Activated gamma-delta T cell treated with Interleukin-2 at 50 U/mL for 16 hours (primary cell): ENCODE measurements around the gene ADAM19.

Experiments
- DNase-seq: peaks from one replicate; pipeline ENCODE4 v3.0.0-alpha.2; 2020

The ADAM19 gene

GRCh38 chr5:157541447-157542118 lies 34.0 kb downstream of the ADAM19 start:
- DNase-seq = no peak

DNA sequence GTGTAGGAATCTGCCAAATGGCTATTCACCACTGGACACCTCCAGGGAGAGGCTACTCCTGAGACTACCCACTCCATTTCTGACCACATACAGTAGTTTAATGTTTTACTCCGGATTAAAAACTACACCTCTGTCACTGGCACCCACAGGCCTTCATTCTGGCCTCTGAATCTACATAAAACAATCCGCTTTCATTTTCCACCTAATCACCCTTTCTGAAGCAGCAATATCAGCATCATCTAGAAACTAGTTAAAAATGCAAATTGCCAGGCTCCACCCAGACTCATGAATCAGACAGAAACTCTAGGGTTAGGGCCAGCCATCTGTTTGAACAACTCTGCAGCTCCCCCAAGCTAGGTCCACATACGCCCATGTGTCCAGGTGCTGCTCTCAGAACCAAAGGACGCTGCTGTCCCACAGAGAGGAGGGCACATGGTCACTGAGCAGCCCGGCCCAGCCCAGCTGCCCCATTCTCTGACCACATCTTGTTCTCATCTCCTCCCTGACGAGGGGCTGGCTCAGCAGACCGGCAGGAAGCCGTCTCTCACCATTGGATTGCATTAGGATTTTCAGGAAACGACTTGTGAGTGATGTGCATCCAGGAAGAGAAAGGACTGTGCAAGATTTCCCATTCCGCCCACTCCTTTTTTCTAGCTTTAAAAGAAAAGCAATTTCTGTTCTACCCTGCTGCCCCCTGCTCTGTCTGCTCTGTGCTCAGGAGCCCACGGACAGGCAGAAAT lies 34.7 kb downstream of the ADAM19 start:
- DNase-seq = no peak

DNA sequence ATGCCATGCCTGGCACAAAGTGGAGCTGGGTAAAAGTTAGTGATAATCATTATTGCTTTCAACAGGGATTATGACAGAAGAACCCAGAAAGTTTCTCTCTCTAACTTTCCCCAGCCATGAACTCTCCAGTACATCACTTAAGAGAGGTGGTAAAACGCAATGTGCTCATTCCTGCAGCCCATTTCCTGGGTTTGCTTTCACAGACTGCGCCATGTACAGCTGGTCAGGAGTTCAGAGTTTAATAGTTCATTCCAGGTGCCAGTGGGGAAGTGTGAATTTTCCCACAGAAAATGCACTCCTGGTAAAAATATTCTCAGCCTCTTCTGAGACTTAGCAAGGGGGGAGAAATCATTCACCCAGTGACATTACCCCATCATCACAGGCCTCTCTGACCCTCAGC lies 35.5 kb downstream of the ADAM19 start:
- DNase-seq = no peak

DNA sequence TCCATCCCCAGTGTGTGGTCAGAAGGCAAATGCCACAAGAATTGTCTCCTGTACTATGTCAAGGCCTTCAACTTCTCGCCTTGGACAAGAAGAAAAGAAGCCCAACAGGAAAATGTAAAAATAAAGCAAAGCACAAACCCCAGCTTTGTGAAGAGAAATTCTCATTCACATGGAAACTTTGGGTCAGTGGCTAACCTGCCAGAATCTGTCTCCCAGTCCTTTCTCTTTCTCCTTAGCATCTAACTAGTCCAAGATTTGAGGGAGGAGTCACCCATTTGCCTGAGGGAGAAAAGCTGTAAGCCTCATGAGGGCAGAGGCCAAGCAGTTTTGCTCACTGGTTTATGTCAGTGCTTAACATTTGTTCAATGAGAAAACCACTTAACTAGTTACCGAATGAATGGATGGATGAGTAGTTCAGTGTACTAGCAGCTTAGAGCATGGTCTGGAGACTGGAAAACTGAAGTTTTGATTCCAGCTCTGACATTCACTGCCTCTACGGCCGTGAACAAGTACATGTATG lies 36.0 kb downstream of the ADAM19 start:
- DNase-seq = no peak

GRCh38 chr5:157538311-157538710 lies 37.3 kb downstream of the ADAM19 start:
- no peak for DNase-seq

- no peak for DNase-seq
These were observed 40.3 kb downstream of the ADAM19 start for GRCh38 chr5:157535042-157535865.

DNA sequence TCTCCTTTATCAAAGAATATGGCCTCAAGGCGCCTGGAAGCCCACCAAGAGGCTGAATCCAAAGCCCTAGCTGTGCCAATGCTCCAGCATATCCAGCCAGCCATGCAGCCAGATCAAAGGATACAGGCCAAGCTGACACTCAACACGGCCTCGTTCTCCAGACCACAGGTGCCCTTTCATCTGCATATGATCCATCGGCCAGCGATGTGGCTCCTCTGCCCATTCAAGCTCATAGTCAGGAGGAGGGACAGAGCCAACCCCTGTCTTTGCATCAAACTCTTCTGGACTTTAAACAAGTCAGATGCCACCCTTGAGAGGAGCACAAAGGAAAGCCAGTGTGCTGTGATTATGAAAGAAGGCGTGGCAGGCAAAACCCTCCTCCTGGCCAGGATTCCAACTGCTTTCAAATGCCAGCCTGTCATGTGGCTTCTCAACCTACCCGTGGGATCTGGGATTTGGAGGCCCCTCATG lies 42.5 kb downstream of the ADAM19 start:
- DNase-seq = no peak

DNA sequence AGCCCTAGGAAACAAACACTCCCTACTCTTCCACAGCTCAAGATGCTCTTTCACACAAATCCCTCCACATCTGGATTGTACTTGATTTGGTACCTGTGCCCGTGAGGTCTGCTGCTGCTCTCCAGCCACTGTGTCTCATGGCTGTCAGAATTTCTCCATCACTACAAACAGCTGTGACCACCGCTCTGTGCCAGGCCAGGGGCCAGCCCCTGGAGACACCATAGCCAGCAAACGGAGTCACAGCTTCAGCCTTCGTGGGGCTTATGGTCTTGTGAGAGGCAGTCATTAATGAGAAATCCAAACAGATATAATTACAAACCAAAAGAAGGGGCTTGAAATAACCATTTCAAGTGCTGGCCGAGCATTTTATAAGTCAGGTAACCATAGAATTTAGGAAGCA lies 43.6 kb downstream of the ADAM19 start:
- DNase-seq = no peak

GRCh38 chr5:157530226-157530972 lies 45.2 kb downstream of the ADAM19 start:
- no peak for DNase-seq

DNA sequence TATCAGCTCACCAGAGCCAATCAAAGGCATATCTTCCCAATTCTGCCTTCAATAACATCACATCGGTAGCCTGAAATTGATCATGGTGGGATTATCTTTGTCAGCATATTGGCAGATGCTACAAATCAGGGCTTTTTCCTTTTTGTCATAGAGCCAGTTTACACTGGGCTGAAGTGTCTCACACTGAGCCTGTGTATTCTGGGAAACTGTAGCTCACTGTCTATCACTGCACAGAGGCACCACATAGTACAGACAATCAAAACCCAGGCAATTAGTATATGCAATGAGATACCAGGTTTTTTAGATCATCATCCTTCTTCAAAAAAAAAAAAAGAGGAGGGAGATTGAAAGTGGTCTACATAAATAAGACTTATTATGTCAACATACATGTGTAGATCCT lies 46.6 kb downstream of the ADAM19 start:
- no peak for DNase-seq

DNA sequence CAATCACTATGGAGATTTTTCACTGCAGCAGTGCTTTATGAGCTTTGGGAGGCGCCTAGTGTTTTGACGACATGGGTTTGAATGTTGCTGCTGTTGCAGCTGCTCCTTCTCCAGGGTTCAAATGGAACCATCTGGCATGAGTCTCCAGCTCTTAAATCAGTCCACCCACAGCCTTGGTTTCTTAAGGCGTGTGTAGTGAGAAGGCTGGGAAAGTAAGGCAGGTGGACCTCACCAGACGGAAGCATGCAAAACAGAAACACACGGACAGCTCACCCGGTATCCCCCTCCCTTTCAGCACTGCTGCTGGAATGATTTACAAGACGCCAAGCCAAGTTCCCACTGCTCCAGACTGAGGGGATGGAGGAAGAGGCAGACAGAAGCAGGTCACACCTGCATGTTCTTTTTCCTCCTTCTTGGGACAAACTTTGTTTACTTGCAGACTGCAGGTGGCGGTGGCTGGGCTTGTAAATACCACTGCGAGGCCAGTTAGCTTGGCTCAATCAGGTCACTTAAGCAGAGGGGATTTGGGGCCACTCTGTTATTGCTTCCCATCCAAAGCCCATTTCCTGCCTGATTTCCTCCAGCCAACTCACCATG lies 47.4 kb downstream of the ADAM19 start:
- DNase-seq = no peak

DNA sequence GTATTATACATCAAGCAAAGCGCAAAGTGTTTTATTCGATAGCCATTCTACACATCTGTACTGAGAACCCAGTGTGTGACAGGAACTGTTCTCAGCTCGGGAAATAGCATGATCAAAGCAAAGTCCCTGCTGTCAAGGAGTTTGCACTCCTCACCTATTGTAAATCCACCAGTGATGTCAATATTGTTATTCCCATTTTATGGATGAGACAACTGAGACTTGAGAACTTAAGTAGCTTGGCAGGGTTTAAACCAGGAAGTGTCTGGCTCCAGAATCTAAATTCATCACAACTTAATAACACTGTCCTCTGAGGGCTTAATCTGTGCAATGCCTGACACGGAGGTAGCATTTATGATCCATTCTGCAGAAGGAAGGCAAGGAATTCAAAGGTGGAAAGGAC lies 50.7 kb downstream of the ADAM19 start:
- DNase-seq = no peak

DNA sequence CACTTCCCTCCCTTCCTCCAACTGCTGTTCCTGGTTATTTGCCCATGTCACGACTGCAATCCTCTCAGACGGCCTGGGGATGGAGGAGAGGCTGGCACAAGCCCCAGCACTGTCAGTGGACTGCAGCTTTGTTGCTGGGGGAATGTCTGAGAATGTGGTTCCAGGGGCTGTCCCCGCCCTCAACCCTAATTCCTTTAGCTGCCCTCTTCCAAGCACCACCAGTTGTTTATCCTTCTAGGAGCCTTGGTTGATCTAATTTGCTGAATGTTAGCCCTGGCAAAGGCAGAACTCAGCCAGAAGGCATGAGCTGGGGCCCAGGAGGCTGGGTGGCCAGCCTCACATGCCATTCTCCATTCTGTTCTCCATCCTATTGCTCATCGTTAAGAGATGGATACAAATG lies 51.6 kb downstream of the ADAM19 start:
- no peak for DNase-seq

- DNase-seq = no peak
These were observed 53.9 kb downstream of the ADAM19 start for GRCh38 chr5:157521704-157522029.

DNA sequence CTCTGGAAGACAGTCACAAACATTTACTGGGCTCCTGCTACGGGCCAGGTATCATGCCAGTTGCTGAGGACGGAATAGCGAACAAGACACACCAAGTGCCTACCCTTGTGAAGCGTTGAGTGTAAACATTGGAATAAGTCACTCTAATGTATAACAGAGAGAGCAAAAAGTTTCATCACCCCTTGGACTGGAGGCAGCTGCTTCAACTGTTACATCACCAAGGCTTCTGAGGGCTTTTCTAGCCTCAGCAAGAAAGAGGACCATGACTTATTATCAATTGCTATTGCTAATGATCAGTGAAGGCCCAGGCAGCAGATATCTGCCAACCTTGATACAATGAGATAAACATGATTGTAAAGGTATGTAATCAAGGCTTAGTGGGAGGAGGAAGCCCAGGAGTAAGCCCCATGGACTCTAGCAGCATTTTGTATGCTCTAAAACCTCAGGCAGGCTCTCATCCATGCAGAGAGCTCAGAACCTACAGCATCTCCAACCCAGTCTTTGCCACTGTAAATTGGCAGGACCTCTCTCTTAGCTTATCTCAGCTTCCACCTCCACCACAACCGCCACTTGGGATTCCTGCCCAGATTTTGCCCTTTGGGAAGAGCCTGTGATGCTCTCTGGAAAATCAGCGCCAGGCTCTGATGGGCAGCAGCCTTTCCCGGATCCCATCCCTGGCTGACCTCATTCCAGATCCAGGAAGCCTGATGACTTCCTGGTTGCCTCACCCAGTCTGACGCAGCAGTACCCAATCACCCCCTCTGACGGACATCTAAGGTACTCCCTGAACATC lies 54.5 kb downstream of the ADAM19 start:
- DNase-seq = no peak

GRCh38 chr5:157519579-157520253 lies 55.9 kb downstream of the ADAM19 start:
- no peak for DNase-seq

- DNase-seq = no peak
These were observed 56.6 kb downstream of the ADAM19 start for GRCh38 chr5:157518963-157519362.

- no peak for DNase-seq
These were observed 58.8 kb downstream of the ADAM19 start for GRCh38 chr5:157516626-157517325.

DNA sequence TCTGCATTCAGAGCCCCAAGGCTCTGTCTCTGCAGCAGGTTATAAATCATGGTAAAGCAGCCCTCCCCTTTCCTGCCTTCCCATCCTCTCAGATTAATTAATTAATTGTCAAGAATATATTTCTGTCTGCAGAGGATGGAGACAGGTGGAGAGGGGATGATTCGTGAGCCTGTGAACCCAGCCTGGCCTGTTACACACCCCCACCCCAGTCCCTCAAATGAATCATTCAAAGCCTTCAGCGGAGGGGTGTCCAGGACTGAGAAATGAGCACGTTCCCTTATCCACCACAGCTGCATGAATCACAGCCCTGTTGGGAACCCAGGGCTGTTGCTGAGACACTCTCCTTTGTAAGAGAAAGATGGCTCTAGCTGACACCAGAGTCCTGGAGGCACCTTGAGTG lies 59.6 kb downstream of the ADAM19 start:
- no peak for DNase-seq

- no peak for DNase-seq
These were observed 60.6 kb downstream of the ADAM19 start for GRCh38 chr5:157514974-157515373.
